Measurements from ENCODE around the gene LRG1.

LRG1 gene

DNA sequence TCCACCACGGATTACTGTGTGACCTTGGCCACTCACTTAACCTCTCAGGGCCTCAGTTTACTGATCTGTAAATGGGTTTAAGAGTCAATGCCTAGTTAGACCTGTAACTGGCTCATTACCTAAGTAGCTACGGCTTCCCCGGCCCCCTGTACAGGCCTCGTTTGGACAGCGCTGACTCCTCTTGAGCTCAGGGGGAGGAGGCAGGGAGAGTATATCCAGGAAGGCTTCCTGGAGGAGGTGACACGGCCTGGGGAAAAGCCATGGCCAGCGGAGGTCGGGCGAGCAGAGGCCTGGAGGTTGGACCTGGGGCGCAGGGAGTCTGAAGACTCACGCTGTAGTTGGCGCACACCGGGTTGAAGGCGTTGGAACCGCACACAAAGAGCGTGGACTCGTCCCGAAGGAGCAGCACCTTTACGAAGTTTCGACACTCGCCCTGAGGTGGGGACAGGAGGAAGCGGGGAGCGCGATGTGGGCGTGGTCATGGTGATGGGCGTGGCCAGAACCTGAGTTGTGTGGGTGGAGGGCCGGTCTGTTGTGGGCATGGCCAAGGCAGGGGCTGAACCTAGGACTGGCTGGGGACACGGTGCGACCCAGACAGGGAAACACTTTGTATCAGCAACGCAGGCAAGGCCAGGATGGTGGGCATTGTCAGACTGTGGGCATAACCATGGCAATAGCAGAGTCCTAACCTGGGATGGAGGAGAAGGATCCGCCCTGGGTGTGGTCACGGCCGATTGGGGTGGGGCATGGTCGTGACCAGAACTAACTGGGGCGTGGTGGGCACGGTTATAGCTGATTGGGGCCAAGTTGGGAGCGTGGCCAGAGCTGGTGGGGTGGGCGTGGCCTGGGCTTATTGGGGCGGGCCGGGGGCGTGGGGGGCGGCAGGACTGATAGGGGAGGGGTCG is 16.1 kb upstream of the LRG1 start:
- TF ChIP-seq, protein P1, sequence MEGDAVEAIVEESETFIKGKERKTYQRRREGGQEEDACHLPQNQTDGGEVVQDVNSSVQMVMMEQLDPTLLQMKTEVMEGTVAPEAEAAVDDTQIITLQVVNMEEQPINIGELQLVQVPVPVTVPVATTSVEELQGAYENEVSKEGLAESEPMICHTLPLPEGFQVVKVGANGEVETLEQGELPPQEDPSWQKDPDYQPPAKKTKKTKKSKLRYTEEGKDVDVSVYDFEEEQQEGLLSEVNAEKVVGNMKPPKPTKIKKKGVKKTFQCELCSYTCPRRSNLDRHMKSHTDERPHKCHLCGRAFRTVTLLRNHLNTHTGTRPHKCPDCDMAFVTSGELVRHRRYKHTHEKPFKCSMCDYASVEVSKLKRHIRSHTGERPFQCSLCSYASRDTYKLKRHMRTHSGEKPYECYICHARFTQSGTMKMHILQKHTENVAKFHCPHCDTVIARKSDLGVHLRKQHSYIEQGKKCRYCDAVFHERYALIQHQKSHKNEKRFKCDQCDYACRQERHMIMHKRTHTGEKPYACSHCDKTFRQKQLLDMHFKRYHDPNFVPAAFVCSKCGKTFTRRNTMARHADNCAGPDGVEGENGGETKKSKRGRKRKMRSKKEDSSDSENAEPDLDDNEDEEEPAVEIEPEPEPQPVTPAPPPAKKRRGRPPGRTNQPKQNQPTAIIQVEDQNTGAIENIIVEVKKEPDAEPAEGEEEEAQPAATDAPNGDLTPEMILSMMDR (IDR thresholded peaks at IDR 0.05; ENCODE audit: borderline replicate concordance, insufficient read depth, low read depth, low read length) = no peak
- no peak overlapping the region for H3K4me3 ChIP-seq (ENCODE audit: low read depth, low read length)

DNA sequence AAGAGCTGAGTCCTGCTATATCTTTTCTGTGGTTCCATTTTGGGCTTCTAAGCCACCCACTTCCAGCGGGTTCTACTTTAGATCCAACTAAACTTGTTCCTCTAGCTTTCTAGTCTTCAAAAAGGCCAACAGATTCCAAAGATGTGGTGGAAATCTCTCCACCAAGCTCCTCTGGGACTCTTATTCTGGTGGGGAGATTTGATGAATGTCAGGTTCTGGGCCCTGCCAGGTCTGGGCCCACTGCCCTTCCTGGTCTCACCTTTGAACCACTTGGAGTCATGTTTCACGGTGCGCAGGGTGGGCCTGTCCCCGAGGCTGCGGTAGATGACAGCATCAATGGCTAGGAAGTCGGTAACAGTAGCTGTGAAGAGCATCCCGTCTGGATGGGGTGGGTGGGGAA is 14.9 kb upstream of the LRG1 start:
- TF ChIP-seq, protein P1 (IDR thresholded peaks at IDR 0.05; ENCODE audit: borderline replicate concordance, insufficient read depth, low read depth, low read length) = no peak
- no peak overlapping the region for H3K4me3 ChIP-seq (ENCODE audit: low read depth, low read length)

DNA sequence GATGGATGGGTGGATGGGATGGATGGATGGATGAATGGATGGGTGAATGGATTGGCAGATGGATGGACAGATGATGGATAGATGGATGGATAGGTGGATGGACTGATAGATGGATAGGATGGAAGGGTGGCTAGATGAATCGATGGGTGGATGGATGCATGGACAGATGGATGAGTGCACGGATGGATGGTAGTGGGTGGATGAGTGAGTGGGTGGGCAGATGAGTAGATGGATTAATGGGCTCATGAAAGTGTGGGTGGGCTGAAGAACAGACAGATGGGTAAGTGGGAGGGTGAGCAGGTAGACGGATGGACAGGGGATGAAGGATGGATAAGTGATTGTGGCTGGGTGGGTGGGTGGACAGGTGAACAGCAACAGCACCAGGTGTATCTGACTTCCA is 13.9 kb upstream of the LRG1 start:
- H3K4me3 ChIP-seq (ENCODE audit: low read depth, low read length) = no peak overlapping the region
- TF ChIP-seq, protein P1 (IDR thresholded peaks at IDR 0.05; ENCODE audit: borderline replicate concordance, insufficient read depth, low read depth, low read length) = no peak

DNA sequence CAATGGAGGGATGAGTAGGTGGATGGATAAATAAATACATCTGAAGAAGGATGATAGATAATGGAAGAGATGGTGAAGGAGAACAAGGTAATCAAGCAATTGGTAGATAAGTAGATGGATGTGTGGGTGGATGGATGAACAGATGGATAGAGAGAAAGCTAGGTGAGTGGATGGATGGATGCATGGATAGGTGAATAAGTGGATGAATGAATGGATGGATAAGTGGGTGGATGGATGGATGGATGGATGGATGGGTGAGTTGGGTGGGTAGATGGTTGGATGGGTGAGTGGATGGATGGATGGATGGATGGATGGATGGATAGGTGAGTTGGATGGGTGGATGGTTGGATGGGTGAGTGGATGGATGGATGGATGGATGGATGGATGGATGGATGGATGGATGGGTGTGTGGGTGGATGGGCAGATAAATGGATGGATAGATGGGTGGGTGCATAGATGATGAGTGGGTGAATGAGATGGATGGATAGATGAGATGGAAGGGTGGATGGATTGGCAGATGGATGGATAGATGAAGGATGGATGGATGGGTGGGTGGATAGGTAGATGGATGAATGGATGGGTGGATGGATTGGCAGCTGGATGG is 13.4 kb upstream of the LRG1 start:
- TF ChIP-seq, protein P1 (IDR thresholded peaks at IDR 0.05; ENCODE audit: borderline replicate concordance, insufficient read depth, low read depth, low read length) = no peak
- no peak overlapping the region for H3K4me3 ChIP-seq (ENCODE audit: low read depth, low read length)

DNA sequence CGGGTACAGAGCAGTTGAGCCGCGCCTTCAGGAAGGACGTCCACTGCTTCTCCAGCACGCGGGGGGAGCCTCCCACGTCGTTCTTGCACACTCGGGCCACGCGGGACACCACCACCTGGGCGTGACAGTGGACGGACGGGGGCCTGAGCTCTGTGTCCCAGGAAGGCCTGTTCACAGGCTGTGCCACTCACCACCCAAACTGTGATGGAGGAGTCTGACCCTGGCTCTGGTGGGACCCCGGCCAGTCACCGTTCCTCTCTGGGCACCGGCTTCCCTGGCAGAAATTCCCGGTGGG is 12.6 kb upstream of the LRG1 start:
- H3K4me3 ChIP-seq (ENCODE audit: low read depth, low read length) = no peak overlapping the region
- TF ChIP-seq, protein P1 (IDR thresholded peaks at IDR 0.05; ENCODE audit: borderline replicate concordance, insufficient read depth, low read depth, low read length) = no peak

DNA sequence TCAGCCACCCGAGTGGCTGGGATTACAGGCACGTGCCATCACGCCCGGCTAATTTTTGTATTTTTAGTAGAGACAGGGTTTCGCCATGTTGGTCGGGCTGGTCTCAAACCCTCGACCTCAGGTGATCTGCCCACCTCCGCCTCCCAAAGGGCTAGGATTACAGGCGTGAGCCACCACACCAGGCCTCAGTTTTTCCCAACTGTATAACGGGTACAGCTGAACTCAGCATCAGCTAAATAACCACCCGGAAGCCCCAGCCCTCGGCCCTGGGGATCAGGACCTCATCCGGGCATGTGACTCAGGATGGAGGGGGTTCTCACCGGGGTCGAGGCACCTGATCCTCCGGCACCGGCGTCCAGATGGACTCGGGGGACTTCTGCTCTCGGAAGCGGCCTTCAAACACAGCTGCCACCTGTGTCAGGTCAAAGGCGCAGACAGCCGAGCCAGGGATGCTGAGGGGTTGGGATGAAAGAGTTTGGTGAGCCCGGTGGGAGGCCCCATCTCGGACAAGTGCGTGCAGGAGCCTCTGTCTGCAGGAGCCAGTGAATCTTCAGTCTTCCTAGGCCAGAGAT is 10.7 kb upstream of the LRG1 start:
- no peak overlapping the region for H3K4me3 ChIP-seq (ENCODE audit: low read depth, low read length)
- TF ChIP-seq, protein P1 (IDR thresholded peaks at IDR 0.05; ENCODE audit: borderline replicate concordance, insufficient read depth, low read depth, low read length) = no peak
